ENCODE measurements around the gene TKFC.

Gene TKFC

DNA sequence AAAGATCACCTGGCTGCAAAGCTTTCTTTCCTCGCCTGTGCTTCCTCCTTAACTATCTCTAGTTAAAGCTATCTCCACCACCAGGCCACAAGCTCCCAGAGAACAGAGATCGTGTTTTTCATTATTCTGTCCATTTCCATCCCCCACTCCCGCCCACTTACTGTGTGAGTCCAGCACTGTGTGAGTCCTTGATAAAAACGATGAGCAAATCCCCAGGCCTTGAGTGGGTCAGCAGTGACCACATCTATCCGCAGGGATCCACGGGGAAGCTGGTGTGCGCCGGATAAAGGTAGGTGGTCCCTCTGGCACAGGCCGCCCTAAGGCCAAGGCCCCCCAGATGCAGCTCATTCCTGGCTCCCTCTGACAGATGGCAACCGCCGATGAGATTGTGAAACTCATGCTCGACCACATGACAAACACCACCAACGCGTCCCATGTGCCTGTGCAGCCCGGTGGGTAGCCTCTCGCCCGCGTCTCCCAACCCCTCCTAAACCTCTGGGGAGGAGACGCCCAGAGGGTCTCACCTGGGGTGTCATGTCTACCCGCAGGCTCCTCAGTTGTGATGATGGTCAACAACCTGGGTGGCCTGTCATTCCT, 9.3 kb downstream of the TKFC start:
- in situ Hi-C loops (cut with MboI; ENCODE audit: low pct_unique_long_range_greater_than_20kb, low sequenced_read_pairs, unreplicated experiment) = no loop called here
- DNase-seq (ENCODE audit: low spot score) = no peak
- TF ChIP-seq, protein P1, sequence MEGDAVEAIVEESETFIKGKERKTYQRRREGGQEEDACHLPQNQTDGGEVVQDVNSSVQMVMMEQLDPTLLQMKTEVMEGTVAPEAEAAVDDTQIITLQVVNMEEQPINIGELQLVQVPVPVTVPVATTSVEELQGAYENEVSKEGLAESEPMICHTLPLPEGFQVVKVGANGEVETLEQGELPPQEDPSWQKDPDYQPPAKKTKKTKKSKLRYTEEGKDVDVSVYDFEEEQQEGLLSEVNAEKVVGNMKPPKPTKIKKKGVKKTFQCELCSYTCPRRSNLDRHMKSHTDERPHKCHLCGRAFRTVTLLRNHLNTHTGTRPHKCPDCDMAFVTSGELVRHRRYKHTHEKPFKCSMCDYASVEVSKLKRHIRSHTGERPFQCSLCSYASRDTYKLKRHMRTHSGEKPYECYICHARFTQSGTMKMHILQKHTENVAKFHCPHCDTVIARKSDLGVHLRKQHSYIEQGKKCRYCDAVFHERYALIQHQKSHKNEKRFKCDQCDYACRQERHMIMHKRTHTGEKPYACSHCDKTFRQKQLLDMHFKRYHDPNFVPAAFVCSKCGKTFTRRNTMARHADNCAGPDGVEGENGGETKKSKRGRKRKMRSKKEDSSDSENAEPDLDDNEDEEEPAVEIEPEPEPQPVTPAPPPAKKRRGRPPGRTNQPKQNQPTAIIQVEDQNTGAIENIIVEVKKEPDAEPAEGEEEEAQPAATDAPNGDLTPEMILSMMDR (IDR thresholded peaks at IDR 0.05; ENCODE audit: extremely low read depth, insufficient read depth, missing control alignments) = no peak

DNA sequence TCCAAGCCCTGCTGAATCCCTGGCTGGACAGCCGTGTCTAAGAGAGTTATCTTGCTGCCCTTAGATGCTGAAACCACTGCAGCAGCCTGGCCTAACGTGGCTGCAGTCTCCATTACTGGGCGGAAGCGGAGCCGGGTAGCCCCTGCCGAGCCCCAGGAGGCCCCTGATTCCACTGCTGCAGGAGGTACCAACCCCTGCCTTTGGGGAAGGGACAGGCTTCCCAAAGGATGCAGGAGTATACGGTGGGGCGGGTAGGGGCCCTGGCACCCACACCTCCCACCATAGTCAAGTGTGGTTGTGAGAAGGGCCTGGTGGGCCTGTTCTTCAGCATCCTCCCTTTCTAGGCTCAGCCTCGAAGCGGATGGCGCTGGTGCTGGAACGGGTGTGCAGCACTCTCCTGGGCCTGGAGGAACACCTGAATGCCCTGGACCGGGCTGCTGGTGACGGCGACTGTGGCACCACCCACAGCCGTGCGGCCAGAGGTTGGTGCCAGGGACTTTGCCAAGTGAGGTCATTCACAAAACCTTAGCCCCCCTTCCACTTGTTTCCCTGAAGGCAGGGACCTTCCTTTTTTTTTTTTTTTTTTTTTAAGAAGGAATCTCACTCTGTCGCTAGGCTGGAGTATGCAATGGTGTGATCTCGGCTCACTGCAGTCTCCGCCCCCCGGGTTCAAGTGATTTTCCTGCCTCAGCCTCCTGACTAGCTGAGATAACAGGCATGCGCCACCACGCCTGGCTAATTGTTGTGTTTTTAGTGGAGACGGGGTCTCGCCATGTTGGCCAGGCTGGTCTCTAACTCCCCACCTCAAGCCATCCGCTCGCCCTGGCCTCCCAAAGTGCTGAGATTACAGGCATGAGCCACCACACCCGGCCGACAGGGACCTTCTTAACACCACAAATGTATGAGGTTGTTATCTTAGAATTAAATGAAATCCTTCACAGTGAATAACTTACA, 11.0 kb downstream of the TKFC start:
- DNase-seq (ENCODE audit: low spot score) = no peak

DNA sequence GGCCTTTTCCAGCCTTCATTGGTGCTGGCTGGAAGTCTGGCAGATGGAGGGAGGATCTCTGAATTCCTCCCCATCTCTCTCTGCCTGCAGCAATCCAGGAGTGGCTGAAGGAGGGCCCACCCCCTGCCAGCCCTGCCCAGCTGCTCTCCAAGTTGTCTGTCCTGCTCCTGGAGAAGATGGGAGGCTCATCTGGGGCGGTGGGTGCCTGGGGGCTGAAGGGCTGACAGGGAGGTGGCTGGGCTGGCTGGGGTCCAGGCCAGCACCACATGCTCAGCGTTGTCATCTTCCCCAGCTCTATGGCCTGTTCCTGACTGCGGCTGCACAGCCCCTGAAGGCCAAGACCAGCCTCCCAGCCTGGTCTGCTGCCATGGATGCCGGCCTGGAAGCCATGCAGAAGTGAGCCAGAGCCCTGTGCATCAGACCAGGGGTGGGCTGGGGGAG, 12.2 kb downstream of the TKFC start:
- TF ChIP-seq, protein P1 (IDR thresholded peaks at IDR 0.05; ENCODE audit: extremely low read depth, insufficient read depth, missing control alignments) = no peak
- in situ Hi-C loops (cut with MboI; ENCODE audit: low pct_unique_long_range_greater_than_20kb, low sequenced_read_pairs, unreplicated experiment) = no loop called here
- no peak for DNase-seq (ENCODE audit: low spot score)

More for the DNA sequence above, 11.0 kb downstream of the TKFC start:
- in situ Hi-C loops (cut with MboI; ENCODE audit: low pct_unique_long_range_greater_than_20kb, low sequenced_read_pairs, unreplicated experiment) = no loop called here
- TF ChIP-seq, protein P1 (IDR thresholded peaks at IDR 0.05; ENCODE audit: extremely low read depth, insufficient read depth, missing control alignments) = no peak

DNA sequence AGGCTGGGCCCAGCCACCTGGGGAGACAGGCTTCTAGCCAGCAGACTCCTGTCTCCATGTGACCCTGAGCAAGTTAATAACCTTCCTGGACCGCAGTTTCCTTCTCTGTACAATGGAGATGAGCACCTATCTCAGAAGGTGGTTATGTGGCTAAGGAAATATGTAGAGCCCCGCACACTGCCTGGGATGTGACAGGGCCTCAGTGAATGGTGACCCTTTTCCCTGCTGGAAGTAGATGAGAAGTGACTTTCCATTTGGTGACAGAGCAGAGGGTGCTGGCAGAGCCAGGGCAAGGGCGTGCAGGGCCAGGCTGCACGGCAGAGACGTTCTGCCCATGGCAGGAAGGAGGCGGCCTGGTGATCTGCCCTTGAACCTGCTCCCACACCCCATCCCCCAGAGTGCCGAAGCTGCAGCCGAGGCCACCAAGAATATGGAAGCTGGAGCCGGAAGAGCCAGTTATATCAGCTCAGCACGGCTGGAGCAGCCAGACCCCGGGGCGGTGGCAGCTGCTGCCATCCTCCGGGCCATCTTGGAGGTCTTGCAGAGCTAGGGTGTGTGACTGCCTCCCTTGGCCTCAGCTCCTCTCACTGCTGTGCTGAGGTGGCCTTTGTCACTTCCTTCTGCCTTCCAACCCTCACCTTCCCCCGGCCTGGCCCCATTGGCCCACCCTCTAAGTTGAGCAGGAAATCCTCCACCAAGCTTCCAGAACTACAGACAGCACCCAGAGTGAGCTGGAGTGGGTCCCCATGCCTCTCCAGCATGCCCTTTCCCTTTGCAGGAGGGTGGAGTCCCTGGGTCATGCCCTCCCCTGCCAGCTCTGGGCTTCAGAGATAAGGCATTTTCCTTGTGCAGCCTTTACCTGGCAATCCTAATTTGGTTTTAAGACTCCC, 13.2 kb downstream of the TKFC start:
- TF ChIP-seq, protein P1 (IDR thresholded peaks at IDR 0.05; ENCODE audit: extremely low read depth, insufficient read depth, missing control alignments) = no peak
- in situ Hi-C loops (cut with MboI; ENCODE audit: low pct_unique_long_range_greater_than_20kb, low sequenced_read_pairs, unreplicated experiment) = no loop called here
- no peak for DNase-seq (ENCODE audit: low spot score)

DNA sequence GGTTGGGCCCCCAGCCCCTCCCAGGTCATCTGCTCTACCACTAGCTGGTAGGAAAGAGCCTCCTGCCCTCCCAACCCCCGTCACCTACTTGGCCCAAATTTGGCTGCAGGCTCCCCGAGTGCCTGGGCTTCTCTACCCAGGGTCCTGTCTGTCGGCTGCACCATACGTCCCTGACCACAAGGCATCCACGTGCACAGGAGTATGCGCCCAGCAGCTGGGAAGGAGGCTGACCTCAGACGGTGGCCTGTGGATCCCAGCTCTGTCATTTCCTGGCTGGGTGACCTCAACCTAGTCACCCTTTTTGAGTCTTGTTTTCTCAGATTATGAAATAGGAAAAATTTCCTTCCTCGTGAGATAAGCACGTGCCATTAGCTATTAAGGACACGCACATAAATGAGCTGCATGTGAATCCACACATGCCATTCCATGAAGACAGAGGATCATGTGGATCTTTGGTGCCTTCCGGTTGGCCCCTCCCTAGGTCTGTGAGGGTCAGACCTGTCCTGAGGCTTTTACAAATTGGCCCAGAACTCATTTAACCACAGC, 15.0 kb downstream of the TKFC start:
- DNase-seq (ENCODE audit: low spot score) = no peak
- in situ Hi-C loops (cut with MboI; ENCODE audit: low pct_unique_long_range_greater_than_20kb, low sequenced_read_pairs, unreplicated experiment) = no loop called here
- TF ChIP-seq, protein P1 (IDR thresholded peaks at IDR 0.05; ENCODE audit: extremely low read depth, insufficient read depth, missing control alignments) = no peak
